Thymus (tissue), 11 donors: ENCODE results near the gene LAP3. TPM values are rescaled to one million over a fixed set of nuclear protein-coding genes. Genes with fewer than 3 reads are reported as not detected.

Experiments used
- DNase-seq, 9 donors: peaks; one replicate each; pipeline ENCODE4 v3.0.0-alpha.2; 2013; ENCODE audit warnings: low spot score in 9 of 9, low read depth in 6 of 9, missing footprints in 1 of 9
- H3K27ac ChIP-seq, 2 donors: one replicate each; pipeline ENCODE4 v1.5.1; 2013; ENCODE audit warnings: control low read depth in 1 of 2, low read depth in 1 of 2, low read length in 1 of 2, mild to moderate bottlenecking in 1 of 2, moderate library complexity in 1 of 2
- H3K27me3 ChIP-seq, 2 donors: one replicate each; pipeline ENCODE4 v1.5.1; 2013; ENCODE audit warnings: low read length in 1 of 2; ENCODE audit not compliant: control insufficient read depth in 2 of 2, insufficient read depth in 1 of 2
- H3K36me3 ChIP-seq, 2 donors: one replicate each; pipeline ENCODE4 v1.5.1; 2013; ENCODE audit warnings: low read length in 1 of 2, mild to moderate bottlenecking in 1 of 2, moderate library complexity in 1 of 2; ENCODE audit not compliant: control insufficient read depth in 2 of 2, insufficient read depth in 2 of 2
- H3K4me1 ChIP-seq, 2 donors: one replicate each; pipeline ENCODE4 v1.5.1; 2013; ENCODE audit warnings: low read length in 2 of 2; ENCODE audit not compliant: control insufficient read depth in 2 of 2, insufficient read depth in 2 of 2
- H3K4me3 ChIP-seq, 2 donors: one replicate each; pipeline ENCODE4 v1.5.1; 2013; ENCODE audit warnings: low read length in 2 of 2, control low read depth in 1 of 2, mild to moderate bottlenecking in 1 of 2
- H3K9me3 ChIP-seq, 2 donors: one replicate each; pipeline ENCODE4 v1.5.1; 2013; ENCODE audit warnings: low read length in 1 of 2, mild to moderate bottlenecking in 1 of 2; ENCODE audit not compliant: control insufficient read depth in 2 of 2, insufficient read depth in 1 of 2
- WGBS: extraction: QIAGEN DNeasy Blood & Tissue Kit; methylation state at CpG from one replicate; pipeline ENCODE4 v1.1.7; 2013; 5-methylcytosine and 5-hydroxymethylcytosine counted together
- polyA plus RNA-seq: library from polyadenylated mRNA; stranded (reverse); fragments of 200-250 nt; gene quantifications from one replicate; pipeline ENCODE4 v1.2.3, GENCODE V29; 2013
- total RNA-seq: library from RNA; stranded (reverse); fragments of 120-200 nt; gene quantifications from one replicate; pipeline ENCODE4 v1.2.4, GENCODE V29; 2013
- donor health status: healthy.

The LAP3 gene
- total and polyA plus RNA-seq, 2 donors: 105 to 130 TPM

DNA sequence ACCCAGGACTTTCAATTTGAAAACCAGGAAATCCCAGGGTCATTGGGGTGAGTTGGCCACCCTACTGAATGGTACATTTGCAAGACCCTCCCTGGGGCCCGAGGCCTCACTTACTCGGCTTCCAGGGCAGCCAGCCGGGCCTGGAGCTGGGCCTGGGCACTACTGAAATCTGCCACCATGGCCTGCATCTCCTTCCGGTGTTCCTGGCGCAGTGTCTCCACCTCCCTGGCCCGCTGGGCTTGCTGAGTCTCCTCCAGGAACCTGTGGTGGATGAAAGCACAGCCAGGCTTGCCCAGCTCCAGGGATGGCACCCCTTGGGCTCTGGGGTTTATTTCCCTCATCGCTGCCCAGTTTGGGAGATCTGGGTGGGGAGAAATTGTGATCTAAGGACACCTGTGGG is 62.1 kb downstream of the LAP3 start:
- Histone ChIP-seq H3K4me1 (no peaks in the 10 kb centered on the region), H3K27me3 (peaks cover 0 to 2% of the 10 kb centered on the region in 2 donors), H3K9me3 (peaks cover 0 to 7% of the 10 kb centered on the region in 2 donors), H3K36me3 (peaks cover 6 to 14% of the 10 kb centered on the region in 2 donors), H3K27ac (no peak overlapping the region), H3K4me3 (no peak overlapping the region)
- no peak for DNase-seq
- WGBS: 96% methylated on average over 7 of the region's 7 CpGs

GRCh38 chr4:17642398-17642783 is 65.4 kb downstream of the LAP3 start:
- Histone ChIP-seq H3K4me1 (no peaks in the 10 kb centered on the region), H3K4me3 (no peak overlapping the region), H3K27ac (no peak overlapping the region), H3K27me3 (peaks cover 0 to 2% of the 10 kb centered on the region in 2 donors), H3K9me3 (peaks cover 0 to 7% of the 10 kb centered on the region in 2 donors), H3K36me3 (peaks cover 3 to 5% of the 10 kb centered on the region in 2 donors)
- DNase-seq: no peak
- 94% methylated on average over 1 of the region's 1 CpG for WGBS

DNA sequence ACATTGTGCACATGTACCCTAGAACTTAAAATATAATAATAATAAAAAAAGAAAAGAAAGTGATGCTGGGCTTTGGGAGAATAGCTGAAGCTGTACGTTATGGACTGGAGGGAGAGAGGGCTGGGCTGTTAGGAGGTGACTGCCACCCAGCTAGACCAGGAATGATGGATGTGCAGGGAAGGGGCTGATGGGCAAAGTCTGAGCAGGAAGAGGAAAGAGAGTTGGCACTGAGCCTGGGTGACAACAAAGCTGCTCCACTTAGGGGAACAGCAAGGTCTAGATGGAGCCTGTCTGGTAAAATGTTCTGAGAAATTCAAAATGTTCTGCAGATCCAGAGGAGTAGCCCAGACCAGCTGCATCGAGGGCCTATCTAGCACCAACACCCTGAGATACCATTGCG is 69.7 kb downstream of the LAP3 start:
- Histone ChIP-seq H3K9me3 (peaks cover 0 to 4% of the 10 kb centered on the region in 2 donors), H3K27me3 (peaks cover 0 to 6% of the 10 kb centered on the region in 2 donors), H3K27ac (no peak overlapping the region), H3K4me1 (peaks cover 0 to 4% of the 10 kb centered on the region in 2 donors), H3K36me3 (no peaks in the 10 kb centered on the region), H3K4me3 (no peak overlapping the region)
- no peak for DNase-seq
- 75% methylated on average over 3 of the region's 3 CpGs for WGBS

- Histone ChIP-seq H3K36me3 (no peaks in the 10 kb centered on the region), H3K27ac (no peak overlapping the region), H3K4me1 (peaks cover 0 to 6% of the 10 kb centered on the region in 2 donors), H3K4me3 (no peak overlapping the region), H3K9me3 (peaks cover 0 to 1% of the 10 kb centered on the region in 2 donors), H3K27me3 (peaks cover 0 to 4% of the 10 kb centered on the region in 2 donors)
- DNase-seq: no peak
- WGBS: 96% methylated on average over 9 of the region's 9 CpGs
These were observed 70.3 kb downstream of the LAP3 start for GRCh38 chr4:17647176-17647806.

GRCh38 chr4:17647927-17648326 is 70.9 kb downstream of the LAP3 start:
- no peak overlapping the region for H3K27ac ChIP-seq
- no peaks in the 10 kb centered on the region for H3K9me3 ChIP-seq
- no peak overlapping the region for H3K4me3 ChIP-seq
- H3K36me3 ChIP-seq: no peaks in the 10 kb centered on the region
- 93% methylated on average over 5 of the region's 5 CpGs for WGBS
- H3K4me1 ChIP-seq: peaks cover 0 to 10% of the 10 kb centered on the region in 2 donors
- DNase-seq: no peak
- peaks cover 0 to 4% of the 10 kb centered on the region in 2 donors for H3K27me3 ChIP-seq

DNA sequence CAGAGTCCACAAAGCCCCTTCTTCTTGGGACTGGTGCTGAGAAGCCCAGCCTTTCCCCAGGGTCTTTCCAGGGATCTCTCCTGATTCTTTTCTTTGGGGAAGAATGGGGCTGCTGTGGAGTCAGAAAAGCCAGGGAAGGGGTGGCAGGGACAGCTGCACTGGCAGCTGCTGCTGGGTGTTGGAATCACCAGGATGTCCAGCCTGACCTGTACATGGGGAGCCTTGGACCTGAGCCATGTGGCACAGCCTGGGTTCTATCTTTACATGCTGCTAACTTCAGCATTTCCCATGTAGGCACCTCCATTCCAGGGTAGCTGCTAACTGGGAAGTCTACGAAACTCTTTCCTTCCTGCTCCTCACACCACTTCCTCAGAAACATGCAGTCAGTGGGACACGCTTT is 73.4 kb downstream of the LAP3 start:
- peaks cover 0 to 9% of the 10 kb centered on the region in 2 donors for H3K27me3 ChIP-seq
- no peaks in the 10 kb centered on the region for H3K9me3 ChIP-seq
- H3K4me1 ChIP-seq: peaks cover 0 to 10% of the 10 kb centered on the region in 2 donors
- H3K4me3 ChIP-seq: no peak overlapping the region
- DNase-seq: no peak
- no peak overlapping the region for H3K27ac ChIP-seq
- no peaks in the 10 kb centered on the region for H3K36me3 ChIP-seq
- 96% methylated on average over 2 of the region's 2 CpGs for WGBS

- WGBS: 92% methylated on average over 8 of the region's 8 CpGs
- Histone ChIP-seq H3K27me3 (peaks cover 0 to 13% of the 10 kb centered on the region in 2 donors), H3K27ac (no peak overlapping the region), H3K4me1 (peaks cover 0 to 10% of the 10 kb centered on the region in 2 donors), H3K4me3 (no peak overlapping the region), H3K9me3 (no peaks in the 10 kb centered on the region), H3K36me3 (no peaks in the 10 kb centered on the region)
- no peak for DNase-seq
These were observed 77.7 kb downstream of the LAP3 start for GRCh38 chr4:17654701-17655100.

- no peak overlapping the region for H3K27ac ChIP-seq
- H3K4me1 ChIP-seq: peaks cover 0 to 6% of the 10 kb centered on the region in 2 donors
- H3K9me3 ChIP-seq: no peaks in the 10 kb centered on the region
- H3K4me3 ChIP-seq: no peak overlapping the region
- DNase-seq: no peak
- peaks cover 0 to 9% of the 10 kb centered on the region in 2 donors for H3K27me3 ChIP-seq
- 97% methylated on average over 1 of the region's 1 CpG for WGBS
- no peaks in the 10 kb centered on the region for H3K36me3 ChIP-seq
These were observed 80.1 kb downstream of the LAP3 start for GRCh38 chr4:17657090-17657489.
